Activated CD8-positive, alpha-beta memory T cell treated with anti-CD3 and anti-CD28 coated beads, Interleukin-2, amount 50 U/mL, for 48 hours (primary cell): Measurements from ENCODE around the gene RGS9.
"Not testable (repeated sequence)": the region's sequence is repeated elsewhere in the genome, so short reads cannot be mapped to it uniquely, and the experiment has no call there.

ENCODE experiments used
- DNase-seq: peaks from one replicate; pipeline ENCODE4 v3.0.0-alpha.2; 2020

The RGS9 gene

GRCh38 chr17:65137021-65137939 lies at the start of gene RGS9:
Gene RGS9, plus strand, starts transcription at chr17:65137370. Its CDS starts 171 bp downstream, at chr17:65137541.
- peak; percentile 96 for DNase-seq

- DNase-seq, result no peak
These were observed 48.4 kb upstream of the RGS9 start for GRCh38 chr17:65088621-65089360.

- DNase-seq, result no peak
These were observed 44.9 kb upstream of the RGS9 start for GRCh38 chr17:65092262-65092661.

GRCh38 chr17:65092721-65093356 lies 44.3 kb upstream of the RGS9 start:
- DNase-seq, result not testable (repeated sequence)

- DNase-seq, result no peak
These were observed 43.2 kb upstream of the RGS9 start for GRCh38 chr17:65093930-65094329.

- DNase-seq, result no peak
These were observed 41.7 kb upstream of the RGS9 start for GRCh38 chr17:65095465-65095864.

GRCh38 chr17:65096382-65096781 lies 40.8 kb upstream of the RGS9 start:
- not testable (repeated sequence) for DNase-seq

- DNase-seq, result no peak
These were observed 40.1 kb upstream of the RGS9 start for GRCh38 chr17:65097110-65097509.

GRCh38 chr17:65099475-65099874 lies 37.7 kb upstream of the RGS9 start:
- DNase-seq, result no peak

- DNase-seq, result peak; percentile 88
These were observed 37.2 kb upstream of the RGS9 start for GRCh38 chr17:65099941-65100315.

- DNase-seq, result peak; percentile 95
These were observed 36.6 kb upstream of the RGS9 start for GRCh38 chr17:65100316-65101140.

GRCh38 chr17:65101371-65101770 lies 35.8 kb upstream of the RGS9 start:
- DNase-seq, result no peak

- DNase-seq, result no peak
These were observed 34.9 kb upstream of the RGS9 start for GRCh38 chr17:65102235-65102634.

GRCh38 chr17:65102788-65103187 lies 34.4 kb upstream of the RGS9 start:
- DNase-seq, result no peak

- DNase-seq, result no peak
These were observed 33.7 kb upstream of the RGS9 start for GRCh38 chr17:65103431-65103830.

- DNase-seq, result no peak
These were observed 33.3 kb upstream of the RGS9 start for GRCh38 chr17:65103896-65104295.

- DNase-seq, result no peak
These were observed 32.6 kb upstream of the RGS9 start for GRCh38 chr17:65104541-65104940.

GRCh38 chr17:65104973-65105372 lies 32.2 kb upstream of the RGS9 start:
- DNase-seq, result no peak

GRCh38 chr17:65108152-65108551 lies 29.0 kb upstream of the RGS9 start:
- DNase-seq, result no peak

- DNase-seq, result no peak
These were observed 27.6 kb upstream of the RGS9 start for GRCh38 chr17:65109543-65109942.

- DNase-seq, result no peak
These were observed 27.0 kb upstream of the RGS9 start for GRCh38 chr17:65109990-65110680.

- DNase-seq, result no peak
These were observed 21.3 kb upstream of the RGS9 start for GRCh38 chr17:65115839-65116238.
